IPS-18a (cell line): ENCODE results near the gene MBTD1.
"Not testable (repeated sequence)": the region's sequence is repeated elsewhere in the genome, so short reads cannot be mapped to it uniquely, and the experiment has no call there.

Source experiments
- H3K27ac ChIP-seq: one replicate; pipeline ENCODE4 v1.5.1; 2013; ENCODE audit warnings: low read length
- H3K27me3 ChIP-seq: one replicate; pipeline ENCODE4 v1.6.1; 2013; ENCODE audit warnings: mild to moderate bottlenecking, low read length; ENCODE audit not compliant: control insufficient read depth, insufficient read depth
- H3K36me3 ChIP-seq: one replicate; pipeline ENCODE4 v1.6.1; 2013; ENCODE audit warnings: low read depth, low read length; ENCODE audit not compliant: control insufficient read depth
- H3K4me1 ChIP-seq: one replicate; pipeline ENCODE4 v1.6.1; 2013; ENCODE audit warnings: low read depth, low read length; ENCODE audit not compliant: control insufficient read depth
- H3K4me3 ChIP-seq: one replicate; pipeline ENCODE4 v1.5.1; 2013; ENCODE audit warnings: low read length
- H3K9ac ChIP-seq: one replicate; pipeline ENCODE4 v1.6.1; 2013; ENCODE audit warnings: mild to moderate bottlenecking, low read length, moderate library complexity
- H3K9me3 ChIP-seq: one replicate; pipeline ENCODE4 v1.6.1; 2013; ENCODE audit warnings: low read depth, low read length; ENCODE audit not compliant: control insufficient read depth

MBTD1 gene

GRCh38 chr17:51180486-51180885, 79.4 kb downstream of the MBTD1 start:
- H3K9me3 ChIP-seq: no peaks in the 10 kb centered on the region
- H3K9ac ChIP-seq: no peak overlapping the region
- peaks cover 50% of the 10 kb centered on the region for H3K36me3 ChIP-seq

GRCh38 chr17:51172030-51172429, 87.8 kb downstream of the MBTD1 start:
- H3K4me1 ChIP-seq, H3K4me3 ChIP-seq, H3K27ac ChIP-seq, H3K9me3 ChIP-seq, H3K9ac ChIP-seq, H3K27me3 ChIP-seq: not testable (repeated sequence)
- H3K36me3 ChIP-seq: peaks cover 44% of the 10 kb centered on the region

More at GRCh38 chr17:51180486-51180885, 79.4 kb downstream of the MBTD1 start:
- no peak overlapping the region for H3K27ac ChIP-seq
- H3K27me3 ChIP-seq: no peaks in the 10 kb centered on the region
- H3K4me3 ChIP-seq: no peak overlapping the region
- H3K4me1 ChIP-seq: no peaks in the 10 kb centered on the region

- Histone ChIP-seq H3K27me3 (no peaks in the 10 kb centered on the region), H3K4me3 (no peak overlapping the region), H3K27ac (no peak overlapping the region), H3K36me3 (peaks cover 44% of the 10 kb centered on the region), H3K9ac (no peak overlapping the region), H3K4me1 (no peaks in the 10 kb centered on the region), H3K9me3 (no peaks in the 10 kb centered on the region)
Measured at GRCh38 chr17:51170736-51171135, 89.1 kb downstream of the MBTD1 start.

GRCh38 chr17:51169340-51169739, 90.5 kb downstream of the MBTD1 start:
- Histone ChIP-seq H3K27me3 (no peaks in the 10 kb centered on the region), H3K36me3 (peaks cover 44% of the 10 kb centered on the region), H3K9ac (no peak overlapping the region), H3K4me1 (no peaks in the 10 kb centered on the region), H3K4me3 (no peak overlapping the region), H3K9me3 (no peaks in the 10 kb centered on the region), H3K27ac (no peak overlapping the region)

- no peaks in the 10 kb centered on the region for H3K27me3 ChIP-seq
- no peak overlapping the region for H3K27ac ChIP-seq
- H3K9ac ChIP-seq: peak overlapping the region; percentile 80
- H3K9me3 ChIP-seq: no peaks in the 10 kb centered on the region
- H3K36me3 ChIP-seq: peaks cover 55% of the 10 kb centered on the region
- H3K4me1 ChIP-seq: no peaks in the 10 kb centered on the region
- H3K4me3 ChIP-seq: peak overlapping the region; percentile 75
Measured at GRCh38 chr17:51166987-51167931, 92.6 kb downstream of the MBTD1 start.

GRCh38 chr17:51166198-51166986, 93.5 kb downstream of the MBTD1 start, which contains the start of gene NME2:
Gene NME2, plus strand, starts transcription at chr17:51166411. Its CDS starts 420 bp downstream, at chr17:51166831.
- H3K9me3 ChIP-seq: no peaks in the 10 kb centered on the region
- no peak within 1 kb of the TSS for H3K27ac ChIP-seq
- H3K4me1 ChIP-seq: no peaks in the 10 kb centered on the region
- H3K4me3 ChIP-seq: peak within 1 kb of the TSS; percentile 75
- no peaks in the 10 kb centered on the region for H3K27me3 ChIP-seq
- peaks cover 55% of the 10 kb centered on the region for H3K36me3 ChIP-seq
- H3K9ac ChIP-seq: peak within 1 kb of the TSS; percentile 80

DNA sequence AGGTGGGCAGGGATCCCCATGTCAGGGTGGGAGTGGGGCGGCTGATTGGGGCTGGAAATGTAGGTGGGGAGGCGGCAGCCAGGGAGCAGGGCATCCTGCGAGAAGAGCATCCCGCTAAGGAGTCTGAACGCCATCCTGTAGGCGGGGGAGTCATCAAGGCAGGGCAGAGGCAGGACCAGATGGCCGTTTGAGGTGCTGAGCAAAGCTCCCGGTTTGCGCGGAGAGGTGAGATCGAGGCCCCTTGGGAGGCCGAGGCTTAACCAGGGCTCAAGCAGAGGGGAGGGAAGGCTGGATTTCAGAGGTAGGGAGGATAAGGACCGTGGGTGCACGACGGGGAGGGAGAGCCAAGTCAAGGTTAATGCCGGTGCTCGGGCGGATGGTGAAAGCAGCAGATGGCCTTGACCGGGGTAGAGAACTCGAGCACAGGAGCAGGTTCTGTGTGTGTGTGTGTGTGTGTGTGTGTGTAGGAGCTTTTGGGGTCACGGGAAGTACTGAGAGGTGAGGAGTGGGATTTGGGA, 94.1 kb downstream of the MBTD1 start:
- peaks cover 55% of the 10 kb centered on the region for H3K36me3 ChIP-seq
- peak overlapping the region; percentile 59 for H3K9ac ChIP-seq
- H3K4me3 ChIP-seq: peak overlapping the region; percentile 75
- H3K27ac ChIP-seq: no peak overlapping the region
- no peaks in the 10 kb centered on the region for H3K4me1 ChIP-seq
- no peaks in the 10 kb centered on the region for H3K27me3 ChIP-seq
- no peaks in the 10 kb centered on the region for H3K9me3 ChIP-seq

- H3K4me1 ChIP-seq: no peaks in the 10 kb centered on the region
- H3K36me3 ChIP-seq: peaks cover 55% of the 10 kb centered on the region
- H3K27me3 ChIP-seq: no peaks in the 10 kb centered on the region
- no peak overlapping the region for H3K9ac ChIP-seq
- H3K27ac ChIP-seq: no peak overlapping the region
- peak overlapping the region; percentile 75 for H3K4me3 ChIP-seq
- H3K9me3 ChIP-seq: no peaks in the 10 kb centered on the region
Measured at GRCh38 chr17:51164911-51165679, 94.8 kb downstream of the MBTD1 start.

GRCh38 chr17:51161541-51161940, 98.3 kb downstream of the MBTD1 start:
- H3K36me3 ChIP-seq: peaks cover 56% of the 10 kb centered on the region
- no peaks in the 10 kb centered on the region for H3K4me1 ChIP-seq
- no peak overlapping the region for H3K27ac ChIP-seq

DNA sequence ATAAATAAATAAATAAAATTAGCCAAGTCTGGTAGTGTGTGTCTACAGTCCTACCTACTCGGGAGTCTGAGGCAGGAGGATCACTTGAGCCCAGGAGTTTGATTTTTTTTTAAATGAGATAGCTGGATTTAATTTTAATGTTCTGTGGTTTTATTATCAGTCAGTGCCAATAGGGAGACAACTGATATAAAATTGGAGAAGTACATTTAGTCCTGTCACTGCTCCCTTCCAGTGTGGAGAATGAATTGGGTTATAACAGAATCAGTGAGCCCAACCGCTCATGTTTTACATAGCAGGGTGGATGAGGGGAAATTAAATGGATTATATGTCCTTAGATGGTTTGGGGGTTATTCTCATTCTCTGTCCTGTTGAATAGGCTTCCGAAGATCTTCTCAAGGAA, 100.2 kb downstream of the MBTD1 start:
- Histone ChIP-seq H3K36me3 (peaks cover 63% of the 10 kb centered on the region), H3K27me3 (no peaks in the 10 kb centered on the region), H3K4me1 (peaks cover 2% of the 10 kb centered on the region), H3K27ac (no peak overlapping the region), H3K9me3 (no peaks in the 10 kb centered on the region), H3K9ac (no peak overlapping the region), H3K4me3 (no peak overlapping the region)

More at GRCh38 chr17:51161541-51161940, 98.3 kb downstream of the MBTD1 start:
- H3K4me3 ChIP-seq: no peak overlapping the region
- H3K9me3 ChIP-seq: no peaks in the 10 kb centered on the region
- no peak overlapping the region for H3K9ac ChIP-seq
- H3K27me3 ChIP-seq: no peaks in the 10 kb centered on the region

GRCh38 chr17:51155416-51155815, 104.4 kb downstream of the MBTD1 start:
- Histone ChIP-seq H3K9me3 (no peaks in the 10 kb centered on the region), H3K4me1 (peaks cover 4% of the 10 kb centered on the region), H3K27ac (no peak overlapping the region), H3K4me3 (no peak overlapping the region), H3K9ac (no peak overlapping the region), H3K36me3 (peaks cover 33% of the 10 kb centered on the region), H3K27me3 (no peaks in the 10 kb centered on the region)
